Endothelial cell (in vitro differentiated cells): Measurements from ENCODE around the gene GAST. TPM values are rescaled to one million over a fixed set of nuclear protein-coding genes. Genes with fewer than 3 reads are reported as not detected.

Experiments used
- DNase-seq: peaks from one replicate; pipeline ENCODE4 v3.0.0; 2021; ENCODE audit warnings: low spot score
- H3K27ac Mint-ChIP-seq: one replicate; pipeline ENCODE4 v1.8.0; 2021; ENCODE audit warnings: mixed read lengths, inconsistent platforms; ENCODE audit not compliant: unreplicated experiment
- H3K27me3 Mint-ChIP-seq: one replicate; pipeline ENCODE4 v1.8.0; 2021; ENCODE audit warnings: mild to moderate bottlenecking, moderate library complexity, mixed read lengths, inconsistent platforms; ENCODE audit not compliant: unreplicated experiment
- H3K36me3 Mint-ChIP-seq: one replicate; pipeline ENCODE4 v1.8.0; 2021; ENCODE audit warnings: mild to moderate bottlenecking, low read depth, mixed read lengths, inconsistent platforms; ENCODE audit not compliant: unreplicated experiment
- H3K4me1 Mint-ChIP-seq: one replicate; pipeline ENCODE4 v1.8.0; 2021; ENCODE audit warnings: mild to moderate bottlenecking, mixed read lengths, inconsistent platforms; ENCODE audit not compliant: unreplicated experiment
- H3K4me3 Mint-ChIP-seq: one replicate; pipeline ENCODE4 v1.8.0; 2021; ENCODE audit warnings: mild to moderate bottlenecking, mixed read lengths, inconsistent platforms; ENCODE audit not compliant: unreplicated experiment
- H3K9me3 Mint-ChIP-seq: one replicate; pipeline ENCODE4 v1.8.0; 2021; ENCODE audit warnings: mixed read lengths, inconsistent platforms; ENCODE audit not compliant: unreplicated experiment
- CTCF ChIP-seq: fragments of 200-600 bp; sonication (generic); IDR thresholded peaks from one replicate; pipeline ENCODE4 v1.5.0; 2021; ENCODE audit warnings: antibody characterized with exemption; ENCODE audit not compliant: unreplicated experiment
- total RNA-seq: library from RNA; stranded (reverse); fragmentation: NEBNext Ultra II Directional; extraction: Animal tissue kit (Norgen Biotek cat#: 25700); gene quantifications from one replicate; pipeline ENCODE4 v1.2.1, GENCODE V29; 2021; ENCODE audit not compliant: unreplicated experiment

GAST gene
- total RNA-seq, 1 donor from 2014 or later = not detected

GRCh38 chr17:41690497-41690896, 21.6 kb upstream of the GAST start:
- Mint-ChIP-seq H3K9me3 (no peaks in the 10 kb centered on the region), H3K27ac (no peak overlapping the region), H3K36me3 (peaks cover 28% of the 10 kb centered on the region), H3K4me1 (peaks cover 16% of the 10 kb centered on the region), H3K27me3 (peaks cover 29% of the 10 kb centered on the region), H3K4me3 (peak overlapping the region; percentile 97)
- no peak for TF ChIP-seq CTCF
- no peak for DNase-seq

DNA sequence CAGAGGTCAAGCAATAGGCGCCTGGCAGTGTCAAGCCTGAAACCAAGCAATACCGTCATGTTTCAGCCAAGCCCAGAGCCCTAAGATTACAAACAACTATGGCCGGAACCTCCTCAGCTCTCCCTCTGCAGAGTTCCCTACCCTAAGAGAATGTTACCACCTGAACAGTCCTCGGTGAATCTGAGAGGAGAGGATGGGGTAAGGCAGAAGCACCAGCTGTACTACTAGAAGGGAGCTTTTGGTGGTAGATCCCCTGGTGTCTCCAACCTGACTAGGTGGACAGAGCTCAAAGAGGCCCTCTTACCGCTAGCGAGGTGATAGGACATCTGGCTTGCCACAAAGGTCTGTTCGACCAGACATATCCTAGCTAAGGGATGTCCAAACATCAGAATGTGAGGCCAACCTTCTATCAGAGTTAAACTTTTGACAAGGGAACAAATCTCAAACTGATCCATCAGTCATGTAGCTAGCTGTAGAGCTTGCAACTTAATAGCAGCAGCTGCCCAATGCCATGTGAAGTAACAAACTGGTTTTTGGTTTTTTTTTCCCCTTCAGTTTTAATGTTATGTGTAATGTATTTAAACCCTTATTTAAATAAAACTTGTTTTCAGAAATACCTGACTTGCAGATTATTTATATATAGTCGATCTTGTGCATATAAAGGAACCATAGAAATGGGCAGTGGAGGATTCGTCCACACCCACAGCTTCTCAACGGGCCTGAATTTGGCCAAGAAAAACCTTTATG, 20.9 kb upstream of the GAST start:
- TF ChIP-seq CTCF = no peak
- no peak for DNase-seq
- Mint-ChIP-seq H3K27ac (peak overlapping the region; percentile 57), H3K4me1 (peaks cover 16% of the 10 kb centered on the region), H3K27me3 (peaks cover 26% of the 10 kb centered on the region), H3K36me3 (peaks cover 28% of the 10 kb centered on the region), H3K4me3 (peak overlapping the region; percentile 97), H3K9me3 (no peaks in the 10 kb centered on the region)

DNA sequence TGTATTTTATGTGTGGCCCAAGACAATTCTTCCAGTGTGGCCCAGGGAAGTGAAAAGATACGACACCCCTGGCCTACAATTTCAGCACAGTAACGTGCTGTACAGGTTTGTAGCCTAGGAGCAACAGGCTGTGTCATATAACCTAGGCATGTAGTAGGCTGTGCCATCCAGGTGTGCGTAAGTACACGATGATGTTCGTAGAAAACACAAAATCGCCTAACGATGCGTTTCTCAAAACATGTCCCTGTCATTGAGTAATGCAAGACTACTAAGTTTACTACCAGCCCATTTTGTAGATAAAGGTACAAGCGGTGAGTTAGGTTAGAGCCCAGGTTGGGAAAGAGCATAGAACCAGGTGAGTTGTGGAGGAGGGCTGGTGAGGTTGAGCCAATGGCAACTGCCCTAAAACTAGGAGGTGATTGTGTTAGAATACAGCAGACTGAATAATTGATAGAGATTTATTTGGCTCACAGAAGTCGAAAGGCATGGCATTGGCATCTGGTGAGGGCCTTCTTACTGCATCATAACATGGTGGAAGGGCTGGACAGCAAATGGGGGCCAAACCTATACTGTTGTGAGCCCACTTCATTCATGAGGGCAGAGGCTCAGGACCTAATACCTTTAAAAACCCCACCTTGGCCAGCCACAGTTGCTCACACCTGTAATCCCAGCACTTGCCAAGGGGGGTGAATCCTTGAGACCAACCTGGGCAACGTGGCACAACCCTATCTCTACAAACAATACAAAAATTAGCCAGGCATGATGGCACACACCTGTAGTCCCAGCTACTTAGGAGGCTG, 19.2 kb upstream of the GAST start:
- no peak for DNase-seq
- Mint-ChIP-seq H3K27ac (peak overlapping the region; percentile 53), H3K36me3 (peaks cover 28% of the 10 kb centered on the region), H3K4me3 (peak overlapping the region; percentile 11), H3K27me3 (peaks cover 26% of the 10 kb centered on the region), H3K4me1 (peaks cover 16% of the 10 kb centered on the region), H3K9me3 (no peaks in the 10 kb centered on the region)
- TF ChIP-seq CTCF = no peak

GRCh38 chr17:41695134-41695661, 16.9 kb upstream of the GAST start:
- no peak for DNase-seq

More at GRCh38 chr17:41695134-41695661, 16.9 kb upstream of the GAST start:
- Mint-ChIP-seq H3K4me1 (peaks cover 7% of the 10 kb centered on the region), H3K9me3 (no peaks in the 10 kb centered on the region), H3K36me3 (peaks cover 21% of the 10 kb centered on the region), H3K27me3 (peaks cover 13% of the 10 kb centered on the region), H3K27ac (no peak overlapping the region), H3K4me3 (no peak overlapping the region)
- TF ChIP-seq CTCF = no peak
